GM12878 (cell line): ENCODE data around the gene TRIL. TPM values are rescaled to one million over a fixed set of nuclear protein-coding genes. Genes with fewer than 3 reads are reported as not detected.

Experiments used
- ATAC-seq: fragments of 200-7000 bp; cut with Tn5 transposase; 3 replicates; pipeline ENCODE4 v1.9.1; 2020; ENCODE audit warnings: mild to moderate bottlenecking, moderate library complexity
- BruUV-seq: library from RNA; stranded (reverse); fragments of 400-500 nt; replicated peaks from 2 replicates; lab custom pipeline; 2021; lab: Mats Ljungman, UMichigan
- CTCF ChIA-PET: fragments of 300-600 bp; sonication (Branson Sonifier 250); formaldehyde crosslinking; extraction: SDS; loops from one replicate; lab custom pipeline; 2021; ENCODE audit warnings: inconsistent platforms; lab: Yijun Ruan, JAX
- POLR2A ChIA-PET: fragments of 350-600 bp; formaldehyde crosslinking; extraction: SDS; loops from one replicate; lab custom pipeline; 2021; ENCODE audit warnings: inconsistent platforms; lab: Charles Lee
- RAD21 ChIA-PET: fragments of 300-600 bp; sonication (Branson Sonifier 250); formaldehyde crosslinking; loops from one replicate; lab custom pipeline; 2023; ENCODE audit warnings: antibody characterized with exemption; ENCODE audit not compliant: unreplicated experiment; lab: Charles Lee
- SMC1A ChIA-PET: fragments of 300-600 bp; sonication (Branson Sonifier 250); formaldehyde crosslinking; loops from one replicate; lab custom pipeline; 2023; ENCODE audit not compliant: unreplicated experiment, uncharacterized antibody; lab: Charles Lee
- DNase-seq: peaks from one replicate; pipeline ENCODE4 v3.0.0-alpha.2; 2011; ENCODE audit warnings: low read depth, low spot score
- FAIRE-seq: peaks from 3 replicates; lab custom pipeline; 2011; peaks lifted over from hg19 to GRCh38; lab: Jason Lieb, UNC
- H2AFZ ChIP-seq: 2 replicates; pipeline ENCODE4 v1.6.0; 2011; ENCODE audit warnings: low read depth, low read length, control low read depth; ENCODE audit not compliant: control insufficient read depth
- H3K27ac ChIP-seq: 2 replicates; pipeline ENCODE4 v1.5.1; 2011; ENCODE audit warnings: control low read depth; ENCODE audit not compliant: control insufficient read depth, insufficient read depth
- H3K27me3 ChIP-seq, 2 experiments: replicated peaks in 1 of 2; 2 replicates each; pipeline versions ENCODE4 v1.6.0 to v1.6.1; 2011; ENCODE audit warnings: low read length in 1 of 2; ENCODE audit not compliant: control insufficient read depth in 2 of 2, insufficient read depth in 2 of 2
- H3K36me3 ChIP-seq, 2 experiments: 2 replicates each; pipeline ENCODE4 v1.5.1; 2011; ENCODE audit warnings: low read length in 1 of 2; ENCODE audit not compliant: control insufficient read depth in 2 of 2, insufficient read depth in 2 of 2
- H3K4me1 ChIP-seq: 2 replicates; pipeline ENCODE4 v1.6.1; 2011; ENCODE audit warnings: mild to moderate bottlenecking, low read length, moderate library complexity, mixed read lengths; ENCODE audit not compliant: control insufficient read depth, insufficient read depth
- H3K4me2 ChIP-seq: 2 replicates; pipeline ENCODE4 v1.6.0; 2011; ENCODE audit warnings: control low read depth; ENCODE audit not compliant: control insufficient read depth, insufficient read depth
- H3K4me3 ChIP-seq: fragments of 200-600 bp; sonication (generic); 2 replicates; pipeline ENCODE4 v1.5.1; 2016
- H3K79me2 ChIP-seq: 2 replicates; pipeline ENCODE4 v1.6.0; 2011; ENCODE audit warnings: low read length; ENCODE audit not compliant: control insufficient read depth, insufficient read depth
- H3K9ac ChIP-seq: 2 replicates; pipeline ENCODE4 v1.8.0; 2011; ENCODE audit warnings: low read length, control low read depth, mixed read lengths; ENCODE audit not compliant: control insufficient read depth, insufficient read depth
- H3K9me3 ChIP-seq: replicated peaks from 3 replicates; pipeline ENCODE4 v1.5.1; 2011; ENCODE audit warnings: mild to moderate bottlenecking, low read length; ENCODE audit not compliant: control insufficient read depth, insufficient read depth
- H4K20me1 ChIP-seq: 2 replicates; pipeline ENCODE4 v1.6.0; 2011; ENCODE audit not compliant: control insufficient read depth, insufficient read depth
- CHD1 ChIP-seq: IDR thresholded peaks from 2 replicates; pipeline ENCODE4 v1.6.1; 2012; ENCODE audit warnings: low read depth, low read length, improper control_type of control experiment
- CHD4 ChIP-seq: fragments of 200-600 bp; sonication (generic); IDR thresholded peaks from 2 replicates; pipeline ENCODE4 v1.6.1; 2016; ENCODE audit warnings: mild to moderate bottlenecking
- JUND ChIP-seq: IDR thresholded peaks from 2 replicates; pipeline ENCODE4 v1.6.1; 2012; ENCODE audit warnings: low read depth, mild to moderate bottlenecking, low read length, improper control_type of control experiment, moderate library complexity
- POLR2A ChIP-seq: IDR thresholded peaks from 2 replicates; pipeline ENCODE4 v1.6.1; 2011; ENCODE audit warnings: low read depth, mild to moderate bottlenecking, low read length
- SMAD1 ChIP-seq: fragments of 450-650 bp; IDR thresholded peaks from 2 replicates; pipeline ENCODE4 v1.6.1; 2018; ENCODE audit warnings: mild to moderate bottlenecking, low read depth; ENCODE audit not compliant: partially characterized antibody
- SMARCA5 ChIP-seq: fragments of 450-650 bp; IDR thresholded peaks from 2 replicates; pipeline ENCODE4 v1.6.1; 2017; ENCODE audit warnings: mild to moderate bottlenecking
- TBL1XR1 ChIP-seq: IDR thresholded peaks from 2 replicates; pipeline ENCODE4 v1.6.1; 2012; ENCODE audit warnings: low read depth, low read length, improper control_type of control experiment
- ZNF274 ChIP-seq: IDR thresholded peaks from one replicate; pipeline ENCODE4 v1.8.0; 2011; ENCODE audit not compliant: insufficient read length, insufficient read depth
- WGBS: methylation state at CpG from one replicate; pipeline ENCODE4 v1.1.6; 2016; ENCODE audit warnings: low lambda C conversion rate; ENCODE audit not compliant: insufficient replicate concordance, insufficient coverage; ENCODE audit errors: missing lambda C conversion rate; 5-methylcytosine and 5-hydroxymethylcytosine counted together
- in situ Hi-C: fragments of 300-500 bp; cut with MboI; formaldehyde crosslinking; loops from 9 replicates; pipeline ENCODE4 v1.14.3; 2018; ENCODE audit warnings: mixed read lengths
- intact Hi-C: fragments of 100-400 bp; cut with micrococcal nuclease; formaldehyde crosslinking; loops from one replicate; pipeline ENCODE4 v1.14.2; 2022; ENCODE audit not compliant: unreplicated experiment
- polyA plus RNA-seq, 11 experiments: library from polyadenylated mRNA; depleted of rRNA in 4 of 11; unstranded in 6 of 11; stranded (reverse) in 5 of 11; fragments of >200 nt; fragmentation: Nextera tagmentation in 4 of 11; fragmentation: Illumina TruSeq in 1 of 11; extraction: Ambion mirVana in 4 of 11; extraction: Trizol in 1 of 11; gene quantifications; 1 replicate in 1 of 11; 2 replicates in 10 of 11; pipeline versions ENCODE4 v1.2.1 to v1.2.3, GENCODE V29; 2011 to 2016; ENCODE audit warnings: inconsistent platforms in 2 of 11, missing spikeins in 2 of 11, low read depth in 1 of 11
- total RNA-seq, 4 experiments: library from RNA; depleted of rRNA in 3 of 4; stranded (reverse); fragments of >200 nt in 3 of 4; fragmentation: Illumina TruSeq in 1 of 4; extraction: Trizol in 1 of 4; gene quantifications; 2 replicates each; pipeline versions ENCODE4 v1.2.1 to v1.2.3, GENCODE V29; 2013 to 2021
- TF ChIP-seq, protein P1 (sequence below): fragments of 450-650 bp; IDR thresholded peaks from 2 replicates; pipeline ENCODE4 v1.6.1; 2016; ENCODE audit warnings: mild to moderate bottlenecking

The TRIL gene
- total and polyA plus RNA-seq, 10 of the 15 experiments (the other 5 are each of a cell fraction or from before 2014, with no cell fraction given), result not detected

DNA sequence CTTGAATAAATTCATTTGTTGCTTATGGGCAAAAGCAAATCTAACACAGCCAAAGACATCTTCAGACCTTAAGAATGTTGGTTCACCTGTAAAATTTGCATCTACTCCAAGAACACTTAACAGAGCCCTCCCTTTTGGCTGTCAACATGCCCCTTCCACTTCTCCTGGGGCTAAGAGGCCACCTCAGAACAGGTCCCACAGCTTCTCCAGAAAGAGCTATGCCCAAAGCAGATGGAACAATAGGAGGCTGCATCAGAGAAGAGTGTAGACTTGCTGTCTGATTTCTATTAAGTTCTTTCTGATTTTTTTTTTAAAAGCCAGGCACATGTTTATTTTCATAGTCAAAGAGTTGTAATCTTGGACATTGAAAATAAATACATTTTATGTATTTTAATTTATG, 26.1 kb upstream of the TRIL start (continued):
- TF ChIP-seq JUND (no peak), POLR2A (no peak), ZNF274 (no peak), TBL1XR1 (no peak), SMAD1 (no peak), SMARCA5 (no peak), CHD4 (no peak)
- TF ChIP-seq, protein P1, sequence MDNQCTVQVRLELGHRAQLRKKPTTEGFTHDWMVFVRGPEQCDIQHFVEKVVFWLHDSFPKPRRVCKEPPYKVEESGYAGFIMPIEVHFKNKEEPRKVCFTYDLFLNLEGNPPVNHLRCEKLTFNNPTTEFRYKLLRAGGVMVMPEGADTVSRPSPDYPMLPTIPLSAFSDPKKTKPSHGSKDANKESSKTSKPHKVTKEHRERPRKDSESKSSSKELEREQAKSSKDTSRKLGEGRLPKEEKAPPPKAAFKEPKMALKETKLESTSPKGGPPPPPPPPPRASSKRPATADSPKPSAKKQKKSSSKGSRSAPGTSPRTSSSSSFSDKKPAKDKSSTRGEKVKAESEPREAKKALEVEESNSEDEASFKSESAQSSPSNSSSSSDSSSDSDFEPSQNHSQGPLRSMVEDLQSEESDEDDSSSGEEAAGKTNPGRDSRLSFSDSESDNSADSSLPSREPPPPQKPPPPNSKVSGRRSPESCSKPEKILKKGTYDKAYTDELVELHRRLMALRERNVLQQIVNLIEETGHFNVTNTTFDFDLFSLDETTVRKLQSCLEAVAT, result no peak

DNA sequence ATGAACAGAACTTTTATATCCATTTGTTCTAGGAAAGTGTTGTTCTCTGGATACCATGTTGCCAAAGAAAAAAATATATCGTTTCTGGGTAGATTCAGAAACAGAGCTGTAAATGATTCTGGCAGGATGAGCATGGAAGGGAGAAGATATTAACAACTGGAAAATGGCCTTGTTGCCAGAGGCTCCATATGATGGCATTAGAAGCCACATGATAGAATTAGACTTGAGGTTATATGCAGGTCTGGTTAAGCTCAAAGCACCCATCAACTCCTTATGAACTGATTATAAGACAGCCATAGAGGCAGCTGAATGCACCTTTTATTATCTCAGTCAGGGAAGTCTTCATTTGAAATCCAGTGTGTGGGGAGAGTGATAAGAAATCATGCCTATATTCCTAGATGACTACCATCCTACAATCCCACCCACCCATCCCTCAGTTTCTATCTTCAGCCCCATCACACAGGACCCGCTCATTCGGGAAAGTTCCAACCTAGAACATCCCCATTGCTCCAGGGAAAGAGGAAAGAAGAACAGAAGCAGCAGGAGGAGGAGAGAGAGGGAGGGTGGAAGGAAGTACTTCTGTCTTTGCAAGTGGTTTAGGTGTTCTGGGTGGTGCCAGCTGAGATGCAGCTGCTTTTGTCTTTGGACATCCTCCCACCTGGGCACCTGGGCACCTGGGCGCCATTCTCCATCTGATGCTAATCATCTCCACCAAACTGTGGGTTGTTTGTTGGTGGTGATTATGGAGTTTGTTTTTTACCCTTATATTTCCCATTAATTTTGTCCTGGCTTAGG, 25.5 kb upstream of the TRIL start:
- FAIRE-seq (no peak), DNase-seq (no peak), ATAC-seq (no peak)
- 36% methylated on average over 4 of the region's 4 CpGs for WGBS
- Histone ChIP-seq H3K4me1 (no peaks in the 10 kb centered on the region), H3K36me3 (no peaks in the 10 kb centered on the region), H2AFZ (no peak overlapping the region), H3K79me2 (no peaks in the 10 kb centered on the region), H3K4me3 (no peak overlapping the region), H4K20me1 (no peaks in the 10 kb centered on the region), H3K9me3 (no peaks in the 10 kb centered on the region), H3K4me2 (no peak overlapping the region), H3K27ac (no peak overlapping the region), H3K27me3 (peaks cover 0 to 5% of the 10 kb centered on the region in 2 experiments; a peak in 2 of 4 replicates), H3K9ac (no peak overlapping the region)
- POLR2A ChIA-PET, result no interaction called here
- SMC1A ChIA-PET, result no interaction called here
- RAD21 ChIA-PET, result no interaction called here
- CTCF ChIA-PET, result interaction anchor here (1.0 kb wide), 1 partner anchor 61 kb away, joined by 3 read pairs; no protein-coding TSS in a partner anchor
- no TSS peak for BruUV-seq
- no peak for TF ChIP-seq CHD1
- intact Hi-C loops, result no loop called here
- in situ Hi-C loops, result no loop called here
